ENCODE results near the gene CFAP97D1.

Gene CFAP97D1

DNA sequence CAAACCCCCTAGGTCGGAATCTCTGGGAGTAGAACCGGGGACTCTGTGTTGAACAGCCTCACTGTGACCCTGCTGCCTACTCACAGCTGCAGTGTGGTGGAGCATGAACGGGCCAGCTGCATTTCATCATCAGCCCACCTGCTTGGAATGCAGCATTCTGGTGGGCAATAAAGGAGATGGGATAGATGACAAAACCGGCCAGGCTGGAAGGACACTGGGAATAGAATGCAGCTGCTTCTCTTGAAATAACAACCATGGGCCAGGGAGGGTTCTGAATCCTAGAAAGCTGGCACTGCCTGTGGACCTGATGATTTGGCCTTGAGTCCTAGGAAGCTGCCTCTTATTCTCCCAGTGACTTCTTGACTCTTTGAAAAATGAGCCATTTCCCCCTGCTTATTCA, 23.5 kb downstream of the CFAP97D1 start:
- Histone ChIP-seq H3K9me3 (ENCODE audit: control insufficient read depth, insufficient read depth, low read length) (no peaks in the 10 kb centered on the region), H3K27me3 (ENCODE audit: control insufficient read depth, insufficient read depth, low read length) (no peaks in the 10 kb centered on the region), H3K9ac (ENCODE audit: low read depth, low read length) (peak overlapping the region; percentile 28), H3K4me3 (ENCODE audit: low read depth, low read length) (no peak overlapping the region), H3K4me1 (ENCODE audit: control insufficient read depth, insufficient read depth, low read length) (peaks cover 18% of the 10 kb centered on the region), H3K36me3 (ENCODE audit: control insufficient read depth, insufficient read depth, low read length) (no peaks in the 10 kb centered on the region)

DNA sequence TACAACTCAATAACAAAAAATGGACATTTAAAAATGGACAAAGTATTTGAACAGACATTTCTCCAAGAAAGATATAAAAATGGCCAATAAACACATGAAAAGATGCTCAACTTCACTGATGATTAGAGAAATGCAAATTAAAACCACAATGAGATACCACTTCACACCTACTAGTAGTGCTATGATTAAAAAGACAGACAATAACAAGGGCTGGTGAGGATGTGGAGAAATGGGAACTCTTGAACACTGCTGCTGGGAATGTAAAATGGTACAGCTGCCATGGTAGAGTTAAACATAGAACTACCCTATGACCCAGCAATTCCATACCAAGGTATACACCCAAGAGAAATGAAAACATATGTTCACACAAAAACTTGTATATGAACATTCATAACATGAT, 24.9 kb downstream of the CFAP97D1 start:
- no peak overlapping the region for H3K9ac ChIP-seq (ENCODE audit: low read depth, low read length)

DNA sequence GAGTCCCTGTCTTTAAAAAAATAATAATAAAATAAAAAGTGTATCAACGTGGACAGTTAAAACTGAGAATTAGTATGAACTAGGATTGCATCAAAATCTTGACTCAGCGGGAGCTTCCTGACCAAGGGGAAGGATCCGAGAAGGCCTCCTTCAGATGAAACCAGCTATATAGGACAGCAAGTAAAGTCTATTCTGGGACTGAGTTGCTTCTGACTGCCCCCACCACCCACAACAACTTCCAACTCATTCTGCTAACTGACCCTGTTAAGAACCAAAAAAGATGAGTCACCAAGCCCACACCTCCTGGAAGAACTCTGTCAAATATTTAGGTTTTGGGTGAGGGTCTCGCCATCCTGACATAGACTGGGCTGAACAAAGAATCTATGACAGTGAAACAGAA, 27.8 kb downstream of the CFAP97D1 start:
- H3K4me1 ChIP-seq (ENCODE audit: control insufficient read depth, insufficient read depth, low read length) = peaks cover 20% of the 10 kb centered on the region
- no peaks in the 10 kb centered on the region for H3K27me3 ChIP-seq (ENCODE audit: control insufficient read depth, insufficient read depth, low read length)
- H3K36me3 ChIP-seq (ENCODE audit: control insufficient read depth, insufficient read depth, low read length) = peaks cover 3% of the 10 kb centered on the region
- no peak overlapping the region for H3K4me3 ChIP-seq (ENCODE audit: low read depth, low read length)
- no peaks in the 10 kb centered on the region for H3K9me3 ChIP-seq (ENCODE audit: control insufficient read depth, insufficient read depth, low read length)
- H3K9ac ChIP-seq (ENCODE audit: low read depth, low read length) = no peak overlapping the region

More for the DNA sequence above, 24.9 kb downstream of the CFAP97D1 start:
- H3K4me1 ChIP-seq (ENCODE audit: control insufficient read depth, insufficient read depth, low read length) = peaks cover 18% of the 10 kb centered on the region
- no peak overlapping the region for H3K4me3 ChIP-seq (ENCODE audit: low read depth, low read length)
- no peaks in the 10 kb centered on the region for H3K9me3 ChIP-seq (ENCODE audit: control insufficient read depth, insufficient read depth, low read length)
- no peaks in the 10 kb centered on the region for H3K27me3 ChIP-seq (ENCODE audit: control insufficient read depth, insufficient read depth, low read length)
- no peaks in the 10 kb centered on the region for H3K36me3 ChIP-seq (ENCODE audit: control insufficient read depth, insufficient read depth, low read length)

DNA sequence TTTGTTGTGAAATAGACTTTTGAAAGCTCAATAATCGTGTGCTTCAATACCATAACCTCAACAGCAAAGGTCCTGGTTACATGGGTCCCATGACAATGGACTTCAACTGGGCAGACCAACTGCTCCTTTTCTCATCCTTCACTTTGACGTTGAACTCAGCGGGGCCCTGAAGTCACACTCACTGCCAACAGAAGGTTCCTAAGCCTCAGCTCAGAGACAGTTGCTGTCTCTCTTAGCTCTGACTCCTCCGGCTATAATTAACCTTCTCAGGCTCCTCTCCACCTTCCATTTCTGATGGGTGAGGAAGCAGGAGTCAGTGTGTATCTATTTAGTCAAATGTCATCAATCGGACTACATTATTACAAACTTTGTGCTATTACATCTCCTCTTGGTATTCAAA, 28.9 kb downstream of the CFAP97D1 start:
- H3K4me3 ChIP-seq (ENCODE audit: low read depth, low read length) = no peak overlapping the region
- peaks cover 3% of the 10 kb centered on the region for H3K36me3 ChIP-seq (ENCODE audit: control insufficient read depth, insufficient read depth, low read length)
- H3K9me3 ChIP-seq (ENCODE audit: control insufficient read depth, insufficient read depth, low read length) = no peaks in the 10 kb centered on the region
- H3K9ac ChIP-seq (ENCODE audit: low read depth, low read length) = no peak overlapping the region
- H3K4me1 ChIP-seq (ENCODE audit: control insufficient read depth, insufficient read depth, low read length) = peaks cover 16% of the 10 kb centered on the region
- no peaks in the 10 kb centered on the region for H3K27me3 ChIP-seq (ENCODE audit: control insufficient read depth, insufficient read depth, low read length)

DNA sequence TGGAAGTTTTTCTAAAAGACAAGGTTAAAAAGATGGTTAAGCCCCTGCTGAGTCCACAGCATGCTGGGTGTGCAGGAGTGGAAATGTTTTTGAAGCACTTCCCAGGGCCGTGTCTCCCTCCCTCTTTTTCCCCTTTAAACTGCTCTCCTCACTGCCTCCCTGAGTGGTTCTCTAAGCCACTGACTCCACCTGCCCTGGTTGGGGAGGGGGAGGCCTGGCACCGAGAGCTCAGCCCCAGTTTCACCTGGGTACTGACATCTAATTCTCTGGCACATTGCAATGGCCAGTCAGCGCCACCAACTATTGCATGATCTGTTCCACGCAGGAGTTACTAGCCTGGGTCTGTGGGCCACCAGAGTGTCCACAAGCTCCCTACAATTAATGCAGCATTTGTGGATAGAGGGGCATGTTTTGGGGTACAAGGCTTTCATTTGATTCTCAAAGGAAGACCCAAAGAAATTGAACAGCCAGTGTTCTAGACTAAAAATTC, 30.0 kb downstream of the CFAP97D1 start:
- H3K9me3 ChIP-seq (ENCODE audit: control insufficient read depth, insufficient read depth, low read length) = no peaks in the 10 kb centered on the region
- peaks cover 12% of the 10 kb centered on the region for H3K4me1 ChIP-seq (ENCODE audit: control insufficient read depth, insufficient read depth, low read length)
- no peak overlapping the region for H3K4me3 ChIP-seq (ENCODE audit: low read depth, low read length)
- H3K9ac ChIP-seq (ENCODE audit: low read depth, low read length) = no peak overlapping the region
- no peaks in the 10 kb centered on the region for H3K27me3 ChIP-seq (ENCODE audit: control insufficient read depth, insufficient read depth, low read length)
- peaks cover 3% of the 10 kb centered on the region for H3K36me3 ChIP-seq (ENCODE audit: control insufficient read depth, insufficient read depth, low read length)

DNA sequence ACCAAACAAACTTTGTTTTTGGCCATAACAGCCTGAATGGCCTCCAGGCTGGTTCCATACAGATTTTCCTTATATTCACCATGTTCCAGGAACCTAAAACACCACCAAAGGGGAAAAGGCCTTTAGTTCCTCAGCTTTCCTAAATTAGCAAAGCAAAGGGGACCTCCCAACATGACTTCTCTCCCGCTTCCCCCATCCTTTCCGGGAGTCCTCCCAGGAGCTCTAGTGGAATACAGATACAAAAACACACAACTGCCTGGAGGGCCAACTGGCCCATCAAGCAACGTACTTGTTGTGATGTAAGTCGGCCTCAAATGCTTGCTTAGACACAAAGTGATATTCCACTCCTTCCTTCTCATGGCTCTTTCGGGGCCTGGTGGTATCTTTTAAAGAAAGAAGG, 30.6 kb downstream of the CFAP97D1 start:
- H3K4me1 ChIP-seq (ENCODE audit: control insufficient read depth, insufficient read depth, low read length) = peaks cover 12% of the 10 kb centered on the region
- no peaks in the 10 kb centered on the region for H3K9me3 ChIP-seq (ENCODE audit: control insufficient read depth, insufficient read depth, low read length)
- peaks cover 3% of the 10 kb centered on the region for H3K36me3 ChIP-seq (ENCODE audit: control insufficient read depth, insufficient read depth, low read length)
- H3K27me3 ChIP-seq (ENCODE audit: control insufficient read depth, insufficient read depth, low read length) = no peaks in the 10 kb centered on the region
- H3K4me3 ChIP-seq (ENCODE audit: low read depth, low read length) = no peak overlapping the region
- no peak overlapping the region for H3K9ac ChIP-seq (ENCODE audit: low read depth, low read length)

DNA sequence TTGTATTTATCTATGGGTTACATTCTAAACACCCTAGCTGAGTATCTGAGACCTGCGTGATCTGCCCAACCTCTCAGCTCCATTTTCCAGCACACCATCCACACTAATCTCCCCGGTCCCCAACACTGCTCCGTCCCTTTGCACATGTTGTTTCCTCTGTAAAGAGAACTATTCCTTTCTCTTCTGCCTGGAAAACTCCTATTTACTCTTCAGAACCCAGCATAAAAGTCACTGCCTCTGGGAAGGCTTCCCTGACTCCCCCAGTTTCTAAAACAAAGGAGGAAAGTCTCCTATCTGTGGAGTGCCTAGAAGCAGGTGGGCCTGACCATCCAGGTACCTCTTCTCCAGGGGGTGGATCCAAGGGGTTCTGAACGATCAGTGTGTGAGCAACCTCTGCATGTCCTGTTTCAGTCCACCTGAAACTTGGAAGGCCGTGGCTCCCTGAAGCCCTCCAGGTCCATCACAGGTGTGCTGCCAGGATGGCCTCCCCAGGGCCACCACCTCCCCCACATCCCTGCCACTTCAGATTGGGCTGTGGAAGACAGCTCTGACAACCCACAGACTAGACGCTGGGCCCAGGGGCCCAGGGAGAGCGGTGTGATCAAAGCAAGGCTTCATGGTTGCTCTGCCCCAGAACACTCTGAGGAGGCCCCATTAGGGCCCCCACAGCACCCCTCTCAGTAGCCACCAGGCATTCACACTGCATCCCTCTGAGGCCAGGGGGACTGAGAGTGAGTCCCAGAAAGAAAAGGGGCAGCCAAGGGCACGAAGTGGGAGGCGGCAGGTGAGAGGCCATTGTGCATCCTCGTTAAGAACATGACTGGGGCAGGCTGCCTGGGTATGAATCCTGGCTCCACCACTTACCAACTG, 32.4 kb downstream of the CFAP97D1 start:
- H3K4me3 ChIP-seq (ENCODE audit: low read depth, low read length) = no peak overlapping the region
- H3K9ac ChIP-seq (ENCODE audit: low read depth, low read length) = no peak overlapping the region
- no peaks in the 10 kb centered on the region for H3K27me3 ChIP-seq (ENCODE audit: control insufficient read depth, insufficient read depth, low read length)
- H3K9me3 ChIP-seq (ENCODE audit: control insufficient read depth, insufficient read depth, low read length) = no peaks in the 10 kb centered on the region
- H3K36me3 ChIP-seq (ENCODE audit: control insufficient read depth, insufficient read depth, low read length) = peaks cover 3% of the 10 kb centered on the region
- peaks cover 12% of the 10 kb centered on the region for H3K4me1 ChIP-seq (ENCODE audit: control insufficient read depth, insufficient read depth, low read length)

DNA sequence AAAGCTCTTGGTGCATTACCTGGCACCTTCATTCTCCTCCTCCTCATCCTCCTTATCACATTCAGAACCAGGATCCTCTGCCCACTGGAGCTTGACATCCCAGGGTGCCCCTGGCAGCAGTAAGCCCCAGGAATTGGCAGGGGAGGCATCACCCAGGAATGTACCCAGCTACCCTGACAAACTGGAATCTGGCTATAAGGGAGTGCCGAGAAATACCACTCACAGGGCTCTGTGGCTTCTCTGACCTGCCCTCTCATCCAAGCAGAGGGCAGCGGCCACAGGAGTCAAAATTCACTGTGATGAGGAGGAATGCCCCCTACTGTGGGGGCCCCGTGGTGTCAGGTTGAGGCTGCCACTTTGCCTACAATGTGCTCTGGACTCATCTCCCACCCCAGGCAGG, 33.2 kb downstream of the CFAP97D1 start:
- peaks cover 12% of the 10 kb centered on the region for H3K4me1 ChIP-seq (ENCODE audit: control insufficient read depth, insufficient read depth, low read length)
- H3K9me3 ChIP-seq (ENCODE audit: control insufficient read depth, insufficient read depth, low read length) = no peaks in the 10 kb centered on the region
- H3K4me3 ChIP-seq (ENCODE audit: low read depth, low read length) = no peak overlapping the region
- peaks cover 3% of the 10 kb centered on the region for H3K36me3 ChIP-seq (ENCODE audit: control insufficient read depth, insufficient read depth, low read length)
- H3K9ac ChIP-seq (ENCODE audit: low read depth, low read length) = no peak overlapping the region
- no peaks in the 10 kb centered on the region for H3K27me3 ChIP-seq (ENCODE audit: control insufficient read depth, insufficient read depth, low read length)

DNA sequence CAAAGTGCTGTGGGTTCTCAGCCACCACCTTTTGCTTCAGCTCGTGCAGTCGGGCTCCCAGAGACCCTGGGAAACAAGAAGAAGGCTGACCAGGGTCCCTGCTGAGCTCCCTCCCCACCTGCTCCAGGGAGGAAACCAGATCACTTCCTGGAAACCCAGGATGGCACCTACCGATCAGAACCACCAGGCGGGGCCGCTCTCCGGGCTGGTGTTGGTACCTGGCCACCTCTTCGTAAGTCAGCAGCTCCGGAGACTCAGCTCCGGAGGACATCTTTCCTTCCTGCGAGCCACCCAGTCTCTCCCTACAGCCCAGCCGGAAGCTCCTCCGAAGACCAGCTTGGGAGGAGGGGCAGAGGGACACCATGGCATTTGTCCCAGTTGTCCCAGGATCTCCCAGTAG, 33.8 kb downstream of the CFAP97D1 start:
- Histone ChIP-seq H3K36me3 (ENCODE audit: control insufficient read depth, insufficient read depth, low read length) (peaks cover 3% of the 10 kb centered on the region), H3K9ac (ENCODE audit: low read depth, low read length) (no peak overlapping the region), H3K27me3 (ENCODE audit: control insufficient read depth, insufficient read depth, low read length) (no peaks in the 10 kb centered on the region), H3K4me1 (ENCODE audit: control insufficient read depth, insufficient read depth, low read length) (peaks cover 12% of the 10 kb centered on the region), H3K4me3 (ENCODE audit: low read depth, low read length) (no peak overlapping the region), H3K9me3 (ENCODE audit: control insufficient read depth, insufficient read depth, low read length) (no peaks in the 10 kb centered on the region)

DNA sequence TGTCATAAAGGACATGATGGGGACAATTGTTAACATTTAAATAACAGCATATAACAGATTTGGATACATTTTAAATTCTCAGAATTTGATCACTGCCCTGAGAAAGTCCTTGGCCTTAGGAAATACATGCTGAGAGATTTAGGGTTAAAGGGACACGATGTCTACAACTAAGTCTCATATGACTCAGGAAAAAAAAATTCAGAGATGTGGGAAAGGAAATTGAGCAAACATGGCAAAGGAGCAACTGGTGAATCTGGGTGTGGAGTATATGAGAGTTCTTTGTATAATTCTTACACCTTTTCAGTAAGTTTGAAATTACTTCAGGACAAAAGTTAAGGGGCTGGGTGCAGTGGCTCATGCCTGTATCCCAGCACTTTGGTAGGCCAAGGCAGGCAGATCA, 34.5 kb downstream of the CFAP97D1 start:
- H3K36me3 ChIP-seq (ENCODE audit: control insufficient read depth, insufficient read depth, low read length) = peaks cover 3% of the 10 kb centered on the region
- H3K4me1 ChIP-seq (ENCODE audit: control insufficient read depth, insufficient read depth, low read length) = peaks cover 12% of the 10 kb centered on the region
- no peaks in the 10 kb centered on the region for H3K27me3 ChIP-seq (ENCODE audit: control insufficient read depth, insufficient read depth, low read length)
- no peak overlapping the region for H3K4me3 ChIP-seq (ENCODE audit: low read depth, low read length)
- H3K9ac ChIP-seq (ENCODE audit: low read depth, low read length) = no peak overlapping the region
- no peaks in the 10 kb centered on the region for H3K9me3 ChIP-seq (ENCODE audit: control insufficient read depth, insufficient read depth, low read length)

DNA sequence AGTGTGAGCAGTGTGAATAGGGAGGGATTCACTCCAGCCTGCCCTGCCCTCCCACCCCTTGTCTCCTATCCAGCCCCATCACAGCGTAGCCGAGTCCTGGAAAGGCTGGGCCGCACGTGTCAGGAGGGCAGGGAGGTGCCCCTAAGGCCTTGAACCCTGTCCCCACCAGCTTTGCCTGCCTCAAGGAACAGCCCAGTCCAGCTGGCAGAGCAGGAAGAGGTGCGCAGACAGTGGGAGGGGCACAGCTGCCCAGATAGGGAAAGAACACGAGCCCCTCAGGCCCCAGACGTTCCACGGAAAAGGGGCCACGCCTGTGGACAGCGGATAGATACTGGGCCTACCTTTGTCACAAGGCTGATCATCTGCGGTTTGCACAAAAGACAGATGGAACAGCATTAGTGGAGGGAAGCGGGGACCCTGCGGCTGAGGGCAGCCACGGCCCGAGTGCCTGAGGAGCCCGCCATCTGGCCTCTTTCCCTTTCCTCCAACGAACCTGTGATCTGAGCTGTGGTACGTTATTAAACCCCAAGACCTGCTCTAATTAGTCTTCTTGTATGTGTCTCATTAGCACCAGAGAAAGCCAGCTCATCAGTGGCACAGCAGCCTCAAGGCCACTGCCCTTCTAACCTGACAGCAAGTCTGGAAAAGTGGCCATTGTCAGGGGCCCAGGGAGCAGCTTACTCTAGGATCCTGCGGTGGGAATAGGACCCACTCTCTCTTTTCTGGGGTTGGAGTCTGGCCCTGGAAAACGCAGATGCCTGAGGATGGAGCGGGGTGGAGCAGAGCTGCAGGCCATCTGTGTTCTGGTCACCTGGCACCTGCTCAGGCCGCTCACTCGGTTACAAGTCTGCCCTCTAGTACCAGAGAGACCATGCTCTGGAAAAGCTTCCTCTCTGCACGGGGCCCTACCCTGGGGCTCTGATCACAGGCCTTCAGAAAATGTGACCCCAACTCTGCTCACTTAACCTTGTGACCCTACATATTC, 36.4 kb downstream of the CFAP97D1 start:
- Histone ChIP-seq H3K9me3 (ENCODE audit: control insufficient read depth, insufficient read depth, low read length) (no peaks in the 10 kb centered on the region), H3K4me1 (ENCODE audit: control insufficient read depth, insufficient read depth, low read length) (peaks cover 5% of the 10 kb centered on the region), H3K9ac (ENCODE audit: low read depth, low read length) (no peak overlapping the region), H3K4me3 (ENCODE audit: low read depth, low read length) (no peak overlapping the region), H3K27me3 (ENCODE audit: control insufficient read depth, insufficient read depth, low read length) (no peaks in the 10 kb centered on the region), H3K36me3 (ENCODE audit: control insufficient read depth, insufficient read depth, low read length) (peaks cover 3% of the 10 kb centered on the region)
